BJ (cell line): Measurements from ENCODE around the gene WIPI1. TPM values are rescaled to one million over a fixed set of nuclear protein-coding genes. Genes with fewer than 3 reads are reported as not detected.
A peak's percentile ranks its signal among the peaks of the same experiment; 100 is the strongest.
"Not testable (repeated sequence)": the region's sequence is repeated elsewhere in the genome, so short reads cannot be mapped to it uniquely, and the experiment has no call there.

Source experiments
- CTCF ChIA-PET: fragments of 350-600 bp; formaldehyde crosslinking; extraction: SDS; loops from one replicate; lab custom pipeline; 2021; ENCODE audit warnings: antibody characterized with exemption, inconsistent platforms; lab: Yijun Ruan, JAX
- POLR2A ChIA-PET: fragments of 300-600 bp; sonication (Branson Sonifier 250); formaldehyde crosslinking; extraction: SDS; loops from one replicate; lab custom pipeline; 2021; ENCODE audit warnings: antibody characterized with exemption; lab: Charles Lee
- DNase-seq: peaks from one replicate; pipeline ENCODE4 v3.0.0-alpha.2; 2011; ENCODE audit warnings: low read depth
- H3K27me3 ChIP-seq: 2 replicates; pipeline ENCODE4 v1.6.0; 2011; ENCODE audit warnings: low read length; ENCODE audit not compliant: control insufficient read depth, insufficient read depth
- H3K36me3 ChIP-seq: 2 replicates; pipeline ENCODE4 v1.5.1; 2011; ENCODE audit warnings: low read length; ENCODE audit not compliant: control insufficient read depth, insufficient read depth
- H3K4me3 ChIP-seq: 2 replicates; pipeline ENCODE4 v1.5.1; 2011; ENCODE audit warnings: low read depth, mild to moderate bottlenecking, control low read depth, low read length
- CTCF ChIP-seq: IDR thresholded peaks from 2 replicates; pipeline ENCODE4 v1.5.1; 2011; ENCODE audit warnings: low read depth, mild to moderate bottlenecking, control low read depth, inconsistent platforms, low read length, moderate library complexity; ENCODE audit not compliant: insufficient read depth
- polyA plus RNA-seq: library from polyadenylated mRNA; depleted of rRNA; stranded (reverse); fragments of >200 nt; gene quantifications from 2 replicates; pipeline ENCODE4 v1.2.3, GENCODE V29; 2011; rRNA removed
- small RNA-seq: library from RNA; depleted of rRNA; stranded (forward); fragments of <200 nt; gene quantifications from one replicate; pipeline ENCODE3, GENCODE V24; 2012; ENCODE audit warnings: low replicate concordance, low read depth; ENCODE audit not compliant: insufficient read length

Gene WIPI1
- polyA plus RNA-seq, 1 experiment: 79.1 TPM

- ChIA-PET POLR2A (interaction anchor here (0.5 to 0.6 kb wide), 2 partner anchors 229 to 383 kb away, joined by 5 to 6 read pairs; no protein-coding TSS in a partner anchor), CTCF (no interaction called here)
- Histone ChIP-seq H3K36me3 (no peaks in the 10 kb centered on the region), H3K4me3 (peak overlapping the region; percentile 23), H3K27me3 (no peaks in the 10 kb centered on the region)
- no peak for TF ChIP-seq CTCF
- DNase-seq: no peak
These were observed 79.5 kb downstream of the WIPI1 start for GRCh38 chr17:68377771-68378267.

GRCh38 chr17:68376178-68376577, 81.1 kb downstream of the WIPI1 start:
- H3K36me3 ChIP-seq, DNase-seq, H3K27me3 ChIP-seq, POLR2A ChIA-PET, H3K4me3 ChIP-seq: not testable (repeated sequence)
- CTCF ChIA-PET: interaction anchor here (2.7 kb wide), 1 partner anchor 23 kb away, joined by 8 read pairs; no protein-coding TSS in a partner anchor

- no peaks in the 10 kb centered on the region for H3K27me3 ChIP-seq
- H3K36me3 ChIP-seq: no peaks in the 10 kb centered on the region
- TF ChIP-seq CTCF: no peak
- DNase-seq: no peak
- ChIA-PET CTCF (interaction anchor here (2.7 kb wide), 1 partner anchor 24 kb away, joined by 8 read pairs; no protein-coding TSS in a partner anchor), POLR2A (no interaction called here)
- no peak overlapping the region for H3K4me3 ChIP-seq
These were observed 81.7 kb downstream of the WIPI1 start for GRCh38 chr17:68375566-68375965.

Small RNA genes lying within 50 kb of the gene (small RNA-seq; reads per million reads assigned to genes)
- gene MIR635: not detected

Other genes starting within 250 kb of the WIPI1 start
- 52.0 and 91.1 TPM in 2 replicates for gene AMZ2, start 209.5 kb downstream of the WIPI1 start, polyA plus RNA-seq
- 0.20 and 0.22 TPM in 2 replicates for gene SLC16A6, start 166.4 kb downstream of the WIPI1 start, polyA plus RNA-seq
- 3.6 and 3.9 TPM in 2 replicates for gene ARSG, start 166.0 kb downstream of the WIPI1 start, polyA plus RNA-seq
- gene PRKAR1A, start 54.9 kb upstream of the WIPI1 start, polyA plus RNA-seq: 228 and 250 TPM in 2 replicates
- 11.9 and 24.1 TPM in 2 replicates for gene FAM20A, start 143.9 kb upstream of the WIPI1 start, polyA plus RNA-seq